PC-3 (cell line): Measurements from ENCODE around the gene TBK1.

Source experiments
- EZH2 ChIP-seq: fragments of 300-600 bp; sonication (generic); IDR thresholded peaks from one replicate; pipeline ENCODE4 v1.6.1; 2017; ENCODE audit warnings: antibody characterized with exemption, mild to moderate bottlenecking, low read length; ENCODE audit not compliant: unreplicated experiment
- TF ChIP-seq, protein P1 (sequence below): fragments of 300-600 bp; sonication (generic); conservative IDR thresholded peaks from 2 replicates; pipeline ENCODE4 v1.5.1; 2017; ENCODE audit warnings: antibody characterized with exemption, low read depth, mild to moderate bottlenecking, low read length

DNA sequence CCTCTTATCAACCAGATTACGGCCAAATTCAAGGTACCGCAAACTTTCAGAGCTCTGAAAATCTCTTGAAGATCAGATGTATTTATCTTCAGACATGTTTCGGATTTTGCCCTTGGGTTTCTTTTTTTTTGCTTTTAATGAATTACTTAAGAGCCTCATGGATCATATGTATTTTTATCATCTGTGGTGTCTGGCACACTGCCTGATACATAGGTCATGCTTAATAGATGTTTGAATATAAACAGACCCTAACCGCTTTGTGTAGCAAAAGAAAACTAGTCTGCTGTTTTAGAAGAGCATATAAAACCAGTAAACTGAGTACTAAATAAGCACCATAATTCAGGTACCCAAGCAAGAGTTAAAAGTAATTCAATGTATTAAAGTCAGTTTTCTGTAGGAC is 20.1 kb upstream of the TBK1 start:
- TF ChIP-seq, protein P1, sequence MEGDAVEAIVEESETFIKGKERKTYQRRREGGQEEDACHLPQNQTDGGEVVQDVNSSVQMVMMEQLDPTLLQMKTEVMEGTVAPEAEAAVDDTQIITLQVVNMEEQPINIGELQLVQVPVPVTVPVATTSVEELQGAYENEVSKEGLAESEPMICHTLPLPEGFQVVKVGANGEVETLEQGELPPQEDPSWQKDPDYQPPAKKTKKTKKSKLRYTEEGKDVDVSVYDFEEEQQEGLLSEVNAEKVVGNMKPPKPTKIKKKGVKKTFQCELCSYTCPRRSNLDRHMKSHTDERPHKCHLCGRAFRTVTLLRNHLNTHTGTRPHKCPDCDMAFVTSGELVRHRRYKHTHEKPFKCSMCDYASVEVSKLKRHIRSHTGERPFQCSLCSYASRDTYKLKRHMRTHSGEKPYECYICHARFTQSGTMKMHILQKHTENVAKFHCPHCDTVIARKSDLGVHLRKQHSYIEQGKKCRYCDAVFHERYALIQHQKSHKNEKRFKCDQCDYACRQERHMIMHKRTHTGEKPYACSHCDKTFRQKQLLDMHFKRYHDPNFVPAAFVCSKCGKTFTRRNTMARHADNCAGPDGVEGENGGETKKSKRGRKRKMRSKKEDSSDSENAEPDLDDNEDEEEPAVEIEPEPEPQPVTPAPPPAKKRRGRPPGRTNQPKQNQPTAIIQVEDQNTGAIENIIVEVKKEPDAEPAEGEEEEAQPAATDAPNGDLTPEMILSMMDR: no peak
- no peak for TF ChIP-seq EZH2
